NT2/D1 (cell line): ENCODE measurements around the gene OR2A1.
"Not testable (repeated sequence)": the region's sequence is repeated elsewhere in the genome, so short reads cannot be mapped to it uniquely, and the experiment has no call there.

Experiments
- SUZ12 ChIP-seq: IDR thresholded peaks from 2 replicates; pipeline ENCODE4 v1.6.1; 2011; ENCODE audit not compliant: insufficient read length, insufficient read depth; ENCODE audit errors: extremely low read depth
- YY1 ChIP-seq: IDR thresholded peaks from 2 replicates; pipeline ENCODE4 v1.6.1; 2011; ENCODE audit not compliant: insufficient read length, insufficient read depth
- ZNF274 ChIP-seq: IDR thresholded peaks from 2 replicates; pipeline ENCODE4 v1.6.1; 2011; ENCODE audit warnings: mild to moderate bottlenecking, low read depth, low read length

GRCh38 chr7:144321677-144322206 is 9.5 kb downstream of the OR2A1 start:
- TF ChIP-seq YY1, SUZ12, ZNF274: not testable (repeated sequence)
